HG02642 (cell line): Measurements from ENCODE around the gene DPP6.

Source experiments
- ATAC-seq: cut with Tn5 transposase; IDR thresholded peaks from one replicate; pipeline ENCODE4 v1.9.1; 2021; ENCODE audit warnings: mild to moderate bottlenecking; ENCODE audit not compliant: unreplicated experiment, poor library complexity

DPP6 gene

DNA sequence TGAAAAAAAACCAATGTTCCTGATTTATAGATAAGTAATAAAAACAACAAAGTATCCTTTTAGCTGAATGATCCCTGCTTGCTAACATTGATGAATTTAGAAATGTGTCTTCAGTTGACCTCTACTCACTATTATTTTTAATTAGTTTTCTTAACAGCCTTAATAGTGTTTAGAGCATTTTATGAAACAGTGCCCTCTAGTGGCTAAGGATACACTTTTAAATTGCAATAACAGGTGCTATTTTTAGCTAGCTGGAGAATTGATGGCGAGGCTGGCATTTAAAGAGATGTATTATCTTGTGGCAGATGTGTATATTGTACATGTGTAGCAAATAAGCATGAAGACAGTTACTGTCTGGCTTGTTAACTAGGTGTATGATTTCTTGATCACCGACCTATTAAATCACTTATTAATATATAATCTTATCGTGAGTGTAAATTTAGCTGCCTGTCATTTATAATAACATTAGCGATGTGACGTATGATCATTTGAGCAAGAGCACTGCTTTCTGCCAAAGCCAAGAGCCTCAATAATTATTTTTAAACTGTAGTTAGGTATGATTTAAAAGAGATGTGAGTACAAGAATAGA lies 451.9 kb downstream of the DPP6 start:
- no peak for ATAC-seq

DNA sequence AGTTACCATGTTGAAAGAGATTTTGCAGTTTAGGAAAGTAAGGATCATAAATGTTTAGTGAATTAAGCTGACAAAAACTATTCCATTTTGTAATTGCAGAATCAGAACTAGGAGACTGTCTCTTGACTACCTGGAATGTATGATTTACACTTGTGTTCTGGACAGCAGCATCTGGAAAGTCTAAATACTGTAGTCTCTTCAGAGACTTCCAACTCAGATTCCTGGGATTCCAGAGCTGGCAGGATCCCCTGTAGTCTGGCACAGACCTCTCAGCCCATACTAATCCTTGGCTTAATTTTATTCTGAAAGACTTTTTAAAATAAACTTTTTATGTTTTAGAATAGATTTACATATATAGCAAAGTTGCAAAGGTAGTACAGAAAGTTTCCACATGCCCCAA lies 452.7 kb downstream of the DPP6 start:
- no peak for ATAC-seq

DNA sequence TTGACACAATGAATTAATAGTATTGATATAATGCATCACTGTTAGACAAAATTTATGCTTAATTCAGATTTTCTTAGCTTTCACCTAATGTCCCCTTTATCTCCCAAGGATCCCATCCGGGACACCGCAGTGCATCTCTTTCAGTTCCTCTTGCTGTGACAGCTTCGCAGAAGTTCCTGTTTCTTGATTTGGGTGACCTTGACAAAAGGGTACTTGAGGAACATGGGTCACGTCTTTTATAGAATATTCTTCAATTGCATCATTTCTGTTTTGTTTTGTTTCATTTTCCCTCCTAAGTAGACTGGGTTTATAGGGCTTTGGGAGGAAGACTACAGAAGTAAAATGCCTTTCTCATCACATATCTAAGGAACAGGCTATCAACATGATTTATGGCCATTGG lies 453.2 kb downstream of the DPP6 start:
- ATAC-seq: no peak

DNA sequence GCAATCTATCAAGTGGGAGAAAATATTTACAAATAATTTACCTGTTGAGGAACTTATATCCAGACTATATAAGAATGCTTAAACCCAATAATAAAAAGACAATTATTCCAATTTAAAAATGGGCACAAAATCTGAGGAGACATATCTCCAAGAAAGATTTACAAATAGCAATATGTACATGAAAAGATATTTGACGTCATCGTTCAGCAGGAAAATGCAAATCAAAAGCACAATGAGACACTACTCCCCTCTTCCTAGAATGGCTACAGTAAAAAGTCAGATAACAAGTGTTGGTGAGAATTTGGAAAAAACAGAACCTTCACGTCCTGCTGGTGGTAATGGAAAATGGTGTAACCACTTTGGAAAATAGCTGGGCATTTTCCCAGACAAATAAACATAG lies 457.0 kb downstream of the DPP6 start:
- ATAC-seq: no peak

DNA sequence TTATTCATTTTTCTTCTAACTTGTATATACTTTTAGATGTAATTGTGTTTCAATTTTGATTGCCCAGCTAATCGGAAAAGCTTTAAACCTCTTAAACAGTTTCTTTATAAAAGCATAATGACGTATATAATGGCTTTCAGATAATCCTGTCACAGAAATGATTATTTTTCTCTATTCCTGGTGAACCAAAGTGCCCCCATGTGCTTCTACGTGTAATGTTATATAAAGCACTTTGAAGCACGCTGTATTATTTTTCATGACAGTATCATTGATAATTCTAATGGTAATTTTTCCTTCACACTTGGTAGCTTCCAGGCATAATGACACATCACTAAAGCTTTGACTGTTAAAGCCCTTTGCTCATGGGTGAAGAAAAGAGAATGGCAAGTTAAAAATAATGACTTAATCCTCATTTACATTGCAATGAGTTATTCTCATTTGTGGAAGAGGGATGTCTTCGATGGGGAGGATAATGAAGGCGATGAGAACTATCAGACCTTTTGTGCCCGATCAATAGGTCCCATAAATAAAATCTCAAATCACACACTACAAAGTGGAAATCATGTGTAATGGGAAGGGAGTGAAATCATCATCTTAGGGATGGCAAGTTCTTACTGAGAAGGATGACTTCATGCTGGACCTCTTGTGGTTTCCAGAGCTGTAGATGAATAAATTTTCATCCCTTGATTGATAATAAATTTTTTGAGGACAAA lies 460.1 kb downstream of the DPP6 start:
- no peak for ATAC-seq

DNA sequence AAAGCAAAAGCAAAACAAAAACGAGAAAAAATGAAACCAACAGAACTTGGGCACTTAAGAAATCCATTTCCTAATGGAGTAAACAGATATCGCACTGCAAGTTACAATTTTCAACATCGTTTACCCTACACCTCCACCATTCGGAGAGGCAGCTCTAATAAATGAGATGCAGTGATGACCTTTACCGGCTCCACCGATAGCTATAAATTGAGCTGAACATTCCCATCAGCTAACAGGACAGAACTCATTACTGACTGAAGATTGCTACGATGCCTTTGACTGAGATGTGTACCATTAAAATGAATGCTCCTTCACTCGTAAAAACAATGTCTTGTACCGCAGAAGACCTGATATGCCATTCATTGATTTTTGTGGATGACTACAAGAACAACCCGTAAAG lies 465.6 kb downstream of the DPP6 start:
- ATAC-seq: no peak

DNA sequence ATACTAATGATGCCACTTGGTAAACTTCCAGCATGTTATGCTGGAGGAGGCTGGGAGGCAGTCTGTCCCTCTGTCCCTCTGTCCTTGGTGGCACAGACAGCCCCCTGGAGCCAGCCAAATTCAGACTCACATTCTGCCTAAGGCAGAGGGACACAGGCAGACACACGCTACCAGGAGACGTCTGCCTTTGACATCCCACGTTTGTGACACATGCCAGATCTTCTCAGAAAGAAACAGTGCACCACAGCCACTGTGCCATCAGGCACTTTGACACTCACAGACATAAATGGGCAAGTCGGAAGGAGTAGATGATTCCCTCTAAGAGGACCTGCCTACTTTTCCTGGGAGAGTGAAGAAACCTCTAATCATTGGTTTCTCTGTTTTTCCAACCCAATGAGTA lies 467.0 kb downstream of the DPP6 start:
- no peak for ATAC-seq

DNA sequence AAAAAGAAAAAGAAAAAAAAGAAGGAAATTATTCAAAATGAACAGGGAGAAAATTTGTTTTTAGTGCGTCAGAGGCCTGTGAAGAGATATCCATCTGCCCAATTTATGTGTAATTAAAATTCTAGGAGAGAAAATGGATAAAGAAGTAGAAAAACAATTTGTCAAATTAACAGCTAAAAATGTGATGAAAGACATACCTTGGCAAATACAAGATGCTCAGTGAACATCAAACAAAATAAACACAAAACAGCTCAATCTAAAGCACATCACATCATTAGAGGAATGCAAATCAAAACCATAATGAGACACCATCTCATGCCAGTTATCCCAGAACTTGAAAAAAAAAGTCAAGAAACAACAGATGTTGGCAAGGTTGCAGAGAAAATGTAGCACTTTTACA lies 477.9 kb downstream of the DPP6 start:
- no peak for ATAC-seq

DNA sequence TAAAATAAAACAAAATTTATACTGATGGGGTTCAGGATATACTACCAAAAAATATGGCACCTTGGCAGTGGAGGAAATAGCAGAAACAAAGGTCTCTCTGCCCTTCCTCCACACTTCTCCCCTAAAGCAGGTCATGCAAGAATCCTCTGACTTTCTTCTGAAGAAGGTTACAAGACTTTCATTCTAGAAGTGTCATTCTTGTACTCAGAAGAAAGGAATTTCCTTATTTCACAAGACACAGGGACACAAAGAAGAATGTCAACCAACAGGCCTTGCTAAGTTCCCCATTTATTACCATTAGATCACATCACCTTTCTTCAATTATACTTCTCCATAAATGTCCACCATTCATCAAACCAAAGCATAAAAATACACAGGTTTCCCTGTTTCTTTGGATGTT lies 480.6 kb downstream of the DPP6 start:
- ATAC-seq: no peak

DNA sequence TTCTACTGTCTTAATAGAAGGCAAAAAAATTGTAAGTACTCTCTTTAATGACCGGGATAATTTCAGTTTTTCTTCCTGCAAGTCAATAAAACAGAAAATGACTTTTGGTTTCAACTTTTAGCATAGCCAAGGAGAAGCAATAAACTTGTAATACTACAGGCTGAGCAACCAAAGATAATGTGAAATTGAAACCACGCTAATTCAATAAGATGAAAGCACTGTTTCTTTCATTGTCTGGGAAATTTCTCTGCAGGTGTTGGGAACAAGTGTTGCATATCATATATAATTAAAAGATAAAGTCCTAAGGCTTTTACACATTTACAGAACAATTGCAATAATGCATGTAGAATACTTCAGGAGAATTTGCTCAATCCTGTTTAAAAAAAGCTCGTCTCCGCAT lies 488.4 kb downstream of the DPP6 start:
- ATAC-seq: no peak

DNA sequence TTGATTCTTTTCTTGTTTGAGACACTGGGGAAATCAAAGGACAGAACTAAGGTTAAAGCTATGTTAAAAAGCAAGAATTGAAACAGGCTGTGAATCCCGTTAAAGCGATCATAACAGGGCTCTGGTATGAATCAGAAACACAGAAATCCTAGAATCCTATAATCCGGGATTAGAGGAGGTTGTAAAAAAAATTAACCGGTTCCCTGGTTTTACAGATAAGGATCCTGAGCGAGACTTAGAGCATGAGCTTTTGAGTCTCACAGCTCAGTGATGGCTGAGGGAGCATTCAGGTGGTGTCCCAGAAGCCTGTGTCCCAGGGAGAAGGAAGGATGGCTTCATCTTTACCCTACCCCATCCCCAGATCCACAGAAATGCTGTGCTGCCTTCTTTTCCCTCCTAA lies 489.4 kb downstream of the DPP6 start:
- ATAC-seq: no peak

DNA sequence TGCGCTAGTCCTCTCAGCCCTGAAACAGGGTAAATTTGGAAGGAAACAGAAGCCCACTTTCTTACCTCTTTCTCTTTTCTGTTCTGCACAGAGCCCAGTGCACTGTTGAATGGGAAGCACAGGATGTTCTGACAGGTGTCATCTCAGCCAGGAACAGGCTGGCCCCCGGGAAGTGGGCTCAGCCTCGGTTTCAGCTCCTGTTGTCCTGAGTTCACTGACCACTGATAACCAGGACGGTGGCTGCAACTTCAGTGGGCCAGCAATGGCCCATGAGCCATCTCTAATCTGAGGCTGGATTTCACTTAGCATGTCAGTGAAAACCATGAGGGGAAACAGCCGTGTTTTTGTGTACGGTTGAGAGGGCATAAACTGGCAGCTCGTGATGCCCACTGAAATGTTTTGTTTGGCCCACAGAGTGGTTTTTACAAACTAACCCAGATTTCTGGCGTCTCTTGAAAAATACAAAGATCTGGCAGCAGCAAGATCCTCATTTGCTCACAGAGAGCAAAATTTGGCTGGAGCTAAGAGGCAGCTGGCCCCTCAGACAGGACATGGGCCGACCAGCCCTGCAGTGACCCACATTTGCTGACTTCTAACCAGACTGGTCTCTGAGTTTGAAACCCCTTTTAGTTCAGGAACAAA lies 494.9 kb downstream of the DPP6 start:
- no peak for ATAC-seq

DNA sequence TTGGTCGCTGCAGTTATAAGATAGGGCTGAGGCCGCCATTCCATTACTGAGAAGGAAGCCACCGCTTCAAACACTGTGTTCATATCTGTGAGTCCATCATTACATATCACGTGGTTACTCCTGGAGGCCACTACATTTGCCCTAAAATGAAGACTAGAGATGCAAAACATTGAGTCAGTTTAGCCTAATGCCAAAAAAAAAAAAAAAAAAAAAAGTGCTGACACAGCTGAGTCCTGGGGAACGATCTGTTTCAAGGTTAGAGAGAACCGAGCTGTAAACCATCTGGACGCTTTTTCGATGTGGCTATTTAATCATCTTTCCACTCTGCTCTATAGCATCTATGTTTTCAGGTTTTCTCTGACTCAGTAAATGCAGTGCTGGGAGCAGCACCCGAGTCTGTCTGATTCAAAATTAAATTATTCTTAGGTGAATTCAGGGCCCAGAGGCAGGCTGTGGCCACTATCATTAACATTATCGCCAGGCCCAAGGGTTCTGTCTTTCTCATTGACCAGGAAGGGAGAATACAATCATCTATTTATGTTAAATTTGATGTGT lies 501.6 kb downstream of the DPP6 start:
- ATAC-seq: no peak

DNA sequence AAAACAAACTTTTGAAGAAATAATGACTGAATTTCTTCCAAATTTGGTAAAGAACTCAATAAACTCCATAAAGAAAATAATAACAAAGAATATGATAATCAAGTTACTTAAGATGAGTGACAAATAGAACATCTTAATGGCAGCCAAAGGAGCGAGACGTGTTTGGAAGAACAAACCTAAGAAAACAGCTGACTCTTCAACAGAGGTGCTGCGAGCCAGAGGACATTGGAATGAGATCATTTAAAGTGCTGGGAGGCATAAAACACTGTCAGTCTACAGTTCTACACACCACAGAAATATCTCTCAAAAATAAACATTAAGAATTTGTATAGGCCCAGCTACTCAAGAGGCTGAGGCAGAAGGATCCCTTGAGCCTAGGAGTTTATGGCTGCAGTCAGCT lies 507.3 kb downstream of the DPP6 start:
- no peak for ATAC-seq

DNA sequence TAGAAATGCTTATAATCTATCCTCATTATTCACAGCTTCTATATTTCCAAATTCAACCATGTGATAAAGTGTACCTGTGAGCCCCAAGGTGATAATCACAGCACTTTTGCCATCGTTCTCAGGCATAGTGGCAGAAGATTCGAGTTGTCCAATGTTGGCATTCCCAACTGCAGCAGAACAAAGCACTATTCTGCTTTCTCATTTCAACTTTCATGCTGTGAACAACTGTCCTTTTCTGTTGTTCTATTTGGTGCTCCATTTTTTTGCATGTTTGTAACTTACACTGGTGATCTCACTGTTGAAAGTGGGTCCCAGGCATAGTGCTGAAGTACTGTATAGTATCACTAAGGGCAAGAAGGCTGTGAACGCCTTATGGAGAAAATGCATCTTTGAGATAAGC lies 512.5 kb downstream of the DPP6 start:
- ATAC-seq: no peak

DNA sequence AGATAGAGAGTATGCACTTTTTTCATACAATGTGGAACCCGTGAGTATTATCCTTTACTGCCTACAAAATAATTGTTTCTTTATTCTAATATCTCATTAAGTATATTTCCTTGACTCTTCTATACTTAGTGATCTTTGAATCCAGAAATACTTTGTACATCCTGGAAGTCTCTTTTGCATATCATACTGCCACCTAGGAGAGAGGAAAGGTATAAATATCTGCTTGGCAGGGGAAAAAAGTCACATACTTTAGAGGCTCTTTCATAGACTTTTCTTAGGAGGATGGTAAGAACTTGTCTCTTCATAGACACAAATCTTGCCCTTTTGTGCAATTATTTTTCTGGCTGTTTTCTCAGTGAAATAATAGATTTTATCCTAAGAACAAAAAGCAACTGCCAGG lies 514.7 kb downstream of the DPP6 start:
- no peak for ATAC-seq

DNA sequence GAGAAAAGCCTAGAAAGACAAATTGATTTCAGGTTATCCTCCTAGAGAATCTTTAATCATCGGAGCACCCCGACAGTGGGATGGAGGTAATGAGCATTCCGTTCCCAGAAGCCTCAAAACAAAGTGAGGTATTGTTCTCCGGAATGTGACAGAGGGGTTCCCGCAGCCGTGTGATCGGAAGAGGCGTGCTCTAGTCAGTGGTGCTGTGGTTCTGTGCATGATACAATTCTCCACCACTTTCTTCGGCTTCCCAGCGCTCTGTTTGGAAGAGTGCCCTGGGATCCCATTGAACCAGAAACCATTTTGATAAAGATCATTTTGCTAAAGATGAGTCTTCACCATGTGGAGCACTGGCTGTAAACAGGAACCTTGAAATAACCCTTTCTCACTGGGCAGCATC lies 516.1 kb downstream of the DPP6 start:
- no peak for ATAC-seq

DNA sequence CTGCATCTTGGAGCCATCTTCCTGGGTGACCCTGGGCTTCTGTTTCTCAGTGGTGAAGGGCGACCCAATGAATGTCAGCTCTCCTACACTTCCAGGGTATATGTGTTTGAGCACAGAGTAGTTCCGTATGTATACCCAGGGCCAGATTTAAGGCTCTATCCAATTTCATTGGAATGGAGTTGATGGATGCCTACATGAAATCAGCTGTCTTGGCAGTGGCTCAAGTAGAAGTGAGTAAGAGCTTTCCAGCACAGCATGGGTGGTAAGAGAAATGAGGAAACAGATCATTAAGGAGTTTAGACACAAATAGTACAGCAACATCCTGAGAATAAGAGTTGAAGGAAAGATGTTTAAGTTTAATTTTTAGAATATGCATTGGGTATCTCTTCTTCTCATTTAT lies 517.7 kb downstream of the DPP6 start:
- ATAC-seq: no peak

DNA sequence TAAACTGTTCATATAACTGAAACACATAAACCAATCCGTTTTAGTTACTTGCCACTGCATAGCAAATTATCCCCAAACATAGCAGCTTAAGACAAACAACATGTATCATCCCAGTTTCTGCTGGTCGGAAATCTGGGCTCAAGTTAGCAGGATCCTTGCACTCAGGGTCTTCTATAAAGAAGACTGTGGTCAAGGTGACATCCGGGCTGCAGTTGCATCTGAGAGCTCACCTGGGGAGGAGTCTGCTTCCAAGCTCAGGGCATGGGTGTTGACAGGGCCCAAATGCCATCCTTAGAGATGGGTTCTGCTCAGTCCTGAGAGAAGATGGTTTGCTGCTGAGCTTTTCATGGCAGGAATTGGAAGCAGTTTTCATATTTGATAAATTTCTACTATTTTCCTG lies 519.6 kb downstream of the DPP6 start:
- ATAC-seq: no peak

DNA sequence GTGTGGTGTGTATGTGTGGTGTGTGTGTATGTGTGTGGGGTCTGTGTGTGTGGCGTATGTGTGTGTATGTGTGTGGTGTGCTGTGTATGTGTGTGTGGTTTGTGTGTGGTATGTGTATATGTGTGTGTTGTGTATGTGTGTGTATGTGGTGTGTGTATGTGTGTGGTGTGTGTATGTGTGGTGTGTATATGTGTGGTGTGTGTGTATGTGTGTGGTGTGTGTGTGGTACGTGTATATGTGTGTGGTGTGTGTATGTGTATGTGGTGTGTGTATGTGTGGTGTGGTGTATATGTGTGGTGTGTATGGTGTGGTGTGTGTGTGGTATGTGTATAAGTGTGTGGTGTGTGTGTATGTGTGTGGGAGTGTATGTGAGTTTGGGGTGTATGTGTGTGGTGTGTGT lies 522.0 kb downstream of the DPP6 start:
- no peak for ATAC-seq

DNA sequence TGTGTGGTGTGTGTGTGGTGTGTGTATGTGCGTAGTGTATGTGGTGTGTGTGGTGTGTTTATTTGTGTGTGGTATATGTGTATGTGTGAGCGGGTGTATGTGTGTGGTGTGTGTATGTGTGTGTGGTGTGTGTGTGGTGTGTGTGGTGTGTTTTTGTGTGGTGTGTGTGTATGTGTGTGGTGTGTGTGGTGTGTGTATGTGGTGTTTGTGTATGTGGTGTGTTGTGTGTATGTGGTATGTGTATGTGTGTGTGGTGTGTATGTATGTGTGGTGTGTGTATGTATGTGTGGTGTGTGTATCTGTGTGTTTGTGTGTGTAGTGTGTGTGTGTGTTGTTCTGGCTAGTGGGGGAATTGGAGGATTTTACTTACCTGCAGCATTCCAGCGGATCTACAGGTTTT lies 523.3 kb downstream of the DPP6 start:
- no peak for ATAC-seq

DNA sequence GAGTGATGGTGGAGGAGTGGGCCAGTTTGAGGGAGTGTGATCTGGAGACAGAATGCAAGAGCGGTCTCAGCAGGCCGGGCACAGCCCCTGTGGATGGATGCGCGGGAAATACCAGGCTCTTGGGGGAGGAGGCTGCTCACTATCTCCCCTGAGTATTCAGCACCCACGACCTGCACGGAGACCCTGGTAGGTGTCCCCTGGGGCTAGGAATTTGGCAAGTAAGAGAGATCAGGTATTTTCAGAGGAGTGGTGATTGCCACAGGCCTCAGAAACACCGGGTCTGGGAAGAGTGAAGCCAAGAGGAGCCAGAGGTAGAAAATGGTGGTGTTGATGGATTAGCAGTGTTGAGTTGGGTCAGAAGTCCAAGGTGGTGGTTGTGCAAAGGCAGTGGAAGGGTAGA lies 524.4 kb downstream of the DPP6 start:
- ATAC-seq: no peak
